ENCODE data around the gene NLGN3.
A peak's percentile ranks its signal among the peaks of the same experiment; 100 is the strongest.

The NLGN3 gene

DNA sequence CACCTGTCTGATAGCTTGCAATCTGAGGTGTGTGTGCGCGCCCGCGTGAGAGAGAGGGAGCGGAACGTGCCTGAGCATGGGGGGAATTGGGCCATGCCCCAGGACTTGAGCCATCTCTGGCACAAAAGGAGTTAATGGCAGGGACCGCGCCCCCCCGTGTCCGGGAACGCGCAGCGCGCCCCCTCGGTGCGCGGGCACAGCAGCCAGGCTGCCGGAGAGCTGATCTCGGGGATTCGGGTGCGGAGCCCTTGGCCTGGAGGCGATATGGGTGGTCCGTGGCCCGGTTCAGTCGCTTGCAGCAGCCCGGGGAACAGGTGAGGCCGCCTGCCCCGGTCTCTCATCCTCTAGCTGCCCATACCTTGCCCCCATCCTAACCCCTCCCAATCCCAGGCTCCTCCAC, at the start of gene NLGN3:
NLGN3 (plus strand) TSS at position 191 of the 400 bp plus-strand sequence. CDS start 2,909 bp downstream, outside the sequence.
- DNase-seq = no peak

- DNase-seq = no peak
These were observed 49.6 kb upstream of the NLGN3 start for GRCh38 chrX:71095033-71095432.

- peak; percentile 70 for DNase-seq
These were observed 49.1 kb upstream of the NLGN3 start, which contains the start of gene FOXO4 for GRCh38 chrX:71095555-71095980. Gene FOXO4, plus strand, starts transcription at chrX:71095851. Its CDS starts 678 bp downstream, at chrX:71096529.

GRCh38 chrX:71095981-71096759, 48.5 kb upstream of the NLGN3 start:
- no peak for DNase-seq

DNA sequence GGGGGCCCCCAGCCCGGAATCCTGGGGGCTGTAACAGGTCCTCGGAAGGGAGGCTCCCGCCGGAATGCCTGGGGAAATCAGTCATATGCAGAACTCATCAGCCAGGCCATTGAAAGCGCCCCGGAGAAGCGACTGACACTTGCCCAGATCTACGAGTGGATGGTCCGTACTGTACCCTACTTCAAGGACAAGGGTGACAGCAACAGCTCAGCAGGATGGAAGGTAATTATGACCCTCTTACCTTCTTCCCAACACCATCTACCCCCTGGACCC, 47.9 kb upstream of the NLGN3 start:
- no peak for DNase-seq

DNA sequence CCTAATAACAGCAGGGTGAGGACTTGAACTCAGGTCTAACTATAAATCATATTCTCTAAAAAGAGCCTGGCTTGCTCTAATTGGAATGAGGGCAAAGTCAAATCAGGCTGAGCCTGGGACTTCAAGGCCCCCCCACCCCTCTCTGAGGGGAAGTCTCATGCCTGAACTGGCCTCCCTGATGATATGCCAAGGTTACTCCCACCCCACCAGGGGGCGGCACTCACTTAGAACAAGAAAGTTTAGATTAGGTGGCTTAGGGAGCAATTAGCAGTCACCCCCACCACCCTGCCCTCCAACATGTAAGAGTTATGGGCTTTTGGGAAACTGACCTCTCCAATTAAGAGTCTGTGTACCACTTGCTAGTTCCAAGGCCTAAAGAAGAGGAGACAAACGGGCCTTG, 46.3 kb upstream of the NLGN3 start:
- peak; percentile 10 for DNase-seq

GRCh38 chrX:71098951-71099506, 45.6 kb upstream of the NLGN3 start:
- no peak for DNase-seq

GRCh38 chrX:71099736-71100135, 44.9 kb upstream of the NLGN3 start:
- DNase-seq = no peak

- DNase-seq = no peak
These were observed 43.8 kb upstream of the NLGN3 start for GRCh38 chrX:71100581-71101505.

DNA sequence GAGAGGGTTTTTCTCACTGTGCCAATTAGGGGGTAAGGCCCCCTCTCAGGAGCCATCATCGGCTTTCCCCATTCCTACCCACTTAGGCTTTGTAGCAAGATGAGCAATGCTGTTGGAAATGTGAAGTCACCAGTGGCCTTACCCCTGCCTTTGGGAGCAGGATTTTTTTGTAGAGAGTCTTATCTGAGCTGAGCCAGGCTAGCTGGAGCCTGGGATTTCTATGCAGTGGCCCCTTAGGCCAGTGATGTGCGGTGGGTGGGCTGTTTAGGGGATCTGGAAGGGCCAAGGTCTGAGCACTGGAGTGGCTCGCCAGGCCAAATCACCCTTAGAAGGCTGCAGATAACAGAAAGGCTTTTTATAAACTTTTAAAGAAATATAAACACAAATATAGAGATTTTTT, 42.3 kb upstream of the NLGN3 start:
- DNase-seq = no peak

- no peak for DNase-seq
These were observed 41.3 kb upstream of the NLGN3 start for GRCh38 chrX:71103110-71103983.

DNA sequence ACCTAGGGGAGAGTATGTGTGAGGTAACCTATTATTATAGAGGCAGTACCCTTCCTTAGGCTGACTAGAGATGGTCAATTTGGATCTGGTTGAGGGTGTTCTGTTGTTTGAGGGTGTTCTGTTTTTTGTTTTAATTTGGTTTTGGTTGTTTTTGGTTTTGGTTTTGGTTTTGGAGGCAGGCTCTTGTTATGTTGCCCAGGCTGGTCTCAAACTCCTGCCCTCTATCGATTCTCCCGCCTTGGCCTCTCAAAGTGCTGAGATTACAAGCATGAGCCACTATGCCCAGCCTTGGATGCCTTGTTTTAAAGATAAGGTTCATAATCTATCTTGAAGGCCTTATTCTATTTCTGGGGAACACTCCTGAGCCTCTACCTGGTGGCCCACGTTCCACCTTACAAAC, 39.0 kb upstream of the NLGN3 start:
- no peak for DNase-seq

DNA sequence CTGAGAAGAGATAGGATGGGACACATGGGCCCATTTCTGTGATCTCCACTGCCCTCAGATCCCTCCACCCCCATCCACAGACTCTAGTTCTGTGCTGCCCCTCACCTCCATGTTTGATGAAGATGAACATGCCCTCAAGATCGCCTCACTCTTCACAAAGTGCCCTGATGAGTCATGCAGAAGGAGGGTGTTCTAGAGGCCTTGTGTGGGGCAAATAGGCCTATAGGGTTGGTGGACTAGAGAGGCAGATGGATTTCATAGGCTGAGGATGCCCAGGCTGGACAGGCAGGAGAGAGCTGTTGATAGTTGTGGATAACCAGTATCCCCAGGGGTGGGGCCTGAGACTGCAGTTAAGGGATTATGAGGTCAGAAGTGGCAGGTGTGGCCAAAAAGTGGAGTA, 38.2 kb upstream of the NLGN3 start, which contains the start of gene CXorf65:
CXorf65 (minus strand) TSS at position 314 of the 400 bp plus-strand sequence; CDS start at position 130, 184 bp downstream.
- no peak for DNase-seq

- no peak for DNase-seq
These were observed 37.4 kb upstream of the NLGN3 start for GRCh38 chrX:71107245-71107644.

GRCh38 chrX:71107762-71108360, 36.8 kb upstream of the NLGN3 start:
- DNase-seq = no peak

GRCh38 chrX:71109051-71109450, 35.6 kb upstream of the NLGN3 start:
- DNase-seq = no peak

- DNase-seq = no peak
These were observed 33.3 kb upstream of the NLGN3 start, which contains the start of gene IL2RG for GRCh38 chrX:71111141-71111843. Gene IL2RG, minus strand, starts transcription at chrX:71111577. Its CDS starts 38 bp downstream, at chrX:71111539.

DNA sequence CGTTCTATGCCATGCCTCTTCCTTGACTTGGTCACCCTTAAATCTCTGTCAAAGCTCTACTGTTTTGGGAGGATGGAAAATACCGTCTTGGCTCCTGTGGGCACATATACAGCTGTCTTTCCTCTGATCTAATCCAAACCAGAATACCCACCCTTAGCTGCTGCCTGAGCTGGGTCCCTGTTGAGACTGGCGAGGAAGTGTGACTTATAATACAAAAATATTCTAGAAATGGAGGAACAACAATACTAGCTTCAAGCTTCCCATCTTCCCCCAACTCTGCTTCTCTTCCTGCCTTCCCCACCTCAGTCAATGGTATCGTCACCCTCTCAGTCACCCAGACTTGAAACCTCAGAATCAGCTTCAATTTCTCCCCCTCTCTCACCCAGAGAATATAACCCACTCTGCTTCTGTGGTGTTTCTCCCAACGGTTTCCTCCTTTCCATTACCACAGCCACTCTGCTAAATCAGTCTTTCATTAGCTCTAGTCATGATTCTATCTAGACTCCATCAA, 32.7 kb upstream of the NLGN3 start:
- DNase-seq = no peak

DNA sequence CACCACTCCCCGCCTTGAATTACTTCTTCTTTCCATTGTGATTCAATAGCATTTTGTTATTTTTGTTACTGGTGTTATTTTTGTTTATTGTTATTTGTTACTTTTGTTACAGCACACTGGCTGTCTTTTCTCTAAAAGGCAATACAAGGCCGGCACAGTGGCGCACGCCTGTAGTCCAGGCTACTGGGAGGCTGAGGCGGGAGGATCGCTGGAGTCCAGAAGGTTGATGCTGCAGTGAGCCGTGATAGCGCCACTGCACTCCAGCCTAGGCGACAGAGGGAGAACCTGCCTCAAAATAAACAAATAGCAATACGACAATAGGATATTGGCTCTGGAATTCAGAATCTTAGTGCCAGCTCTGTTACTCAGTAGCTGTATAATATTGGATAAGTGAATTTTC, 27.3 kb upstream of the NLGN3 start:
- no peak for DNase-seq

DNA sequence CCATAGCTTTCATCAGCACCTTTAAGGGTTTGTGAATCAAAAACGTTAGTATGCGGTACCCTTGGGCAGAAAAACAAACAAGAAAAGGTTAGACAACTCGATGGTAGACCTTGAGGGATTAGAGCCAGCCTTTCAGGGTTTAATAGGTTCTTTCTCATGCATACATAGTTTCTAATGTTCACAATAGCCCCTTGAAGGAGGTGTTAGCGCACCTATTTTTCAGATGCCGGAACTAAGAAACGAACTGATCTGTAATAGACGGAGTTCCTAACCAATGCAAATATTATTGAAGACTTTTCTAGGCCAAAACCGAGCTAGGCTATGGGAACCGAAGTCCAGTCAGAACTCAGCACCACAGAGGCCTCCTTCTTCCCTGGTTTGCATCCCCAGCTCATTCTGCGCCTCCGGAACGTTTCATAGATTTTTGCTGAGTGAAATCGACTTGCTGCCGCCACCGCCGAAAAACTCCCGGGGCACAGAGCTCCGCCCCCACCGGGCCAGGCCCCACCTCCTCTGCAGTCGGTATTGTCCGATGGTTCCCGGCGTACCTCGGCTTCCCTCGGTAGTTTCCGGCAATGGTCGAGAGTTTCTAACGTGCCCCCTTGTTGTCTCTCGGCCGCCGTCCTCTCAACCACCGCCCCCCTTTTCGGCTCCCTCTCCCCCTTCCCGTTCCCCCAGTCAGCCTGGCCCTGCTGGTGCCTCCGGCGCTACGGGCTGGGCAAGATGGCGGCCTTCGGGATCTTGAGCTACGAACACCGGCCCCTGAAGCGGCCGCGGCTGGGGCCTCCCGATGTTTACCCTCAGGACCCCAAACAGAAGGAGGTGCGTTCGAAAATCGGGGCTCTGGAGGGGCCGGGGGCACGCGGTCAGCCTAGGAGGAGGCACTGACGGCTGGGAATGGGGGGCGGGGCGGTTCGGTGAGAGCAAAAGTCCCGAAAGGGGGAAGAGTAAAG, 26.3 kb upstream of the NLGN3 start, which contains the start of gene MED12:
MED12 (plus strand) TSS at position 565 of the 953 bp plus-strand sequence; CDS start at position 724, 159 bp downstream.
- peak; percentile 16 for DNase-seq

All from kidney glomerular epithelial cell (primary cell).